Hepatocyte (in vitro differentiated cells): ENCODE data around the gene PNPLA1.

ENCODE experiments used
- EZH2 ChIP-seq: fragments of 200-600 bp; sonication (generic); IDR thresholded peaks from 2 replicates; pipeline ENCODE4 v1.6.1; 2016; ENCODE audit warnings: antibody characterized with exemption, mild to moderate bottlenecking, borderline replicate concordance
- EZH2phosphoT487 ChIP-seq: fragments of 200-600 bp; sonication (generic); IDR thresholded peaks from one replicate; pipeline ENCODE4 v1.6.1; 2018; ENCODE audit warnings: antibody characterized with exemption, mild to moderate bottlenecking, low read depth, moderate library complexity; ENCODE audit not compliant: unreplicated experiment, severe bottlenecking
- TF ChIP-seq, protein P1 (sequence below): fragments of 200-600 bp; sonication (generic); IDR thresholded peaks from 2 replicates; pipeline ENCODE4 v1.5.1; 2016; ENCODE audit warnings: antibody characterized with exemption, mild to moderate bottlenecking; ENCODE audit not compliant: poor library complexity

- TF ChIP-seq, protein P1, sequence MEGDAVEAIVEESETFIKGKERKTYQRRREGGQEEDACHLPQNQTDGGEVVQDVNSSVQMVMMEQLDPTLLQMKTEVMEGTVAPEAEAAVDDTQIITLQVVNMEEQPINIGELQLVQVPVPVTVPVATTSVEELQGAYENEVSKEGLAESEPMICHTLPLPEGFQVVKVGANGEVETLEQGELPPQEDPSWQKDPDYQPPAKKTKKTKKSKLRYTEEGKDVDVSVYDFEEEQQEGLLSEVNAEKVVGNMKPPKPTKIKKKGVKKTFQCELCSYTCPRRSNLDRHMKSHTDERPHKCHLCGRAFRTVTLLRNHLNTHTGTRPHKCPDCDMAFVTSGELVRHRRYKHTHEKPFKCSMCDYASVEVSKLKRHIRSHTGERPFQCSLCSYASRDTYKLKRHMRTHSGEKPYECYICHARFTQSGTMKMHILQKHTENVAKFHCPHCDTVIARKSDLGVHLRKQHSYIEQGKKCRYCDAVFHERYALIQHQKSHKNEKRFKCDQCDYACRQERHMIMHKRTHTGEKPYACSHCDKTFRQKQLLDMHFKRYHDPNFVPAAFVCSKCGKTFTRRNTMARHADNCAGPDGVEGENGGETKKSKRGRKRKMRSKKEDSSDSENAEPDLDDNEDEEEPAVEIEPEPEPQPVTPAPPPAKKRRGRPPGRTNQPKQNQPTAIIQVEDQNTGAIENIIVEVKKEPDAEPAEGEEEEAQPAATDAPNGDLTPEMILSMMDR: no peak
- TF ChIP-seq EZH2 (no peak), EZH2phosphoT487 (no peak)
These were observed 54.9 kb downstream of the PNPLA1 start for GRCh38 chr6:36324715-36325114.
